Measurements from ENCODE around the gene ZNF566.
"Not testable (repeated sequence)": the region's sequence is repeated elsewhere in the genome, so short reads cannot be mapped to it uniquely, and the experiment has no call there.

Gene ZNF566

DNA sequence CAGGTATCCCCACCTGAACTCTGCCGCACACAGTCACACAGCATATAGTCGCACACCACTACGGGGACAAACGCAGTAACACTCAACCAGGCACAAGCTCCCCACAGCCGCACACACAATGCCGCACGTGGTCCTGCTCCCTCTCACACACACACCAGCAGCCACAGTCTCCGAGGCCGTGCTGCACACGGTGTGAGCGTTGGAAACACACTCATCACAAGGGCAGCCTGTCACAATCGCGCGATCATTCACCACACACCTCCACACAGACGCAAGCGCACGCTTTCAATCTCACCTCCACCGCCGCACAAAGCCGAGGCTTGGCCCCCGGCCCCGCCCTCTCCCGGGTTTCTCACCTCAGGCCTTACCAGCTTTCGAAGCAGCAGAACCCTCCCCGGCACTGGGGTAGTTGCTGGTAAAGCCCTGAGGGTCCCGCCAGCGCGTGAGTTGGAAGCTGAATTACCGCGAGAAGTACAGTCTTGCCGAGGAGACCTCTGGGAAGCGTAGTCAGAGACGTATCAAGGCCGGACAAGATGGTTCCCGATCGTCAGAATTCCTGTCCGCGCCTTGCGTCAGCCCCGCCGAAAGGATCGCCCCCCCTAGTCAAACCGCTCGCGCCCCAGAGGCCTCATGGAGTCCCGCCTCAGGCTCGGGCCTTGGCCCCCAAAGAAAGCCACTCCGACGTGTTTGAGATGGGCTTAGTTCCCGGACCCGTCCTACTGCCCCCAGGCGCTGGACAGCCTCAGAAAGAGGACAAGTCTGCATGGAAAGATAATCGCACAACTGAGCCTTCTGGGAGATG, at the start of gene ZNF566:
ZNF566 (minus strand) TSS at position 444 of the 802 bp plus-strand sequence. CDS start 13,004 bp downstream, outside the sequence.
- FAIRE-seq: peak; percentile 91

DNA sequence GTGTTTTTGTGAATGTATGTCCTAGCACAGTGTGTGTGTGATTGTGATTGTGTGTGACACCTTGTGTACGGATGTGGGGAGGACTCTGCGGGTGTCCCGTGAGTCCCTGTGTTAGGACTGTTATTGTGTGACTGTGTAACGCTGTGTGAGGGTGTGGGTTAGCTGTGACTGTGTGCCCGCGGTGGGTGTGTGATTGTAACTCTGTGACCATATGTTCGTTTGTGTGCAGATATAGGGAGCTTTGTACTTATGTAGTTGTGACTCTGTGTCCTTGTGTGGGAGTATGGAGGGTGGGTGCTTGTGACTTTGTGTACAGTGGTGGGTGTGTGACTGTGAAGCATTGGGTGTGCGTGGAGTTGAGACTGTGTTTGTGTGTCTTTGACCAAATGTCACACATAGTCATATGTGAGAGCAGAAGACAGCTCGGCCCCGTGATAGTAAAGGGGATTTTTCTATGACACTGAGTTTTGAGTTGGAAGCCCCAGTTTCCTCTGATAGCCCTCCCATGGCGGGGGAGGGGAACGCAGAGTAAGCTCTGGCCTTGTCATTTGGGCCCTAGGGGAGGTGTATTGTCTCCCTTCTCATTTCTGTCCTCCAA, 39.7 kb upstream of the ZNF566 start:
- FAIRE-seq: no peak

GRCh38 chr19:36528194-36528920, 39.0 kb upstream of the ZNF566 start, which contains the start of gene ZNF260:
ZNF260 (minus strand) TSS chr19:36528271; CDS start chr19:36515238, 13,033 bp downstream.
- peak; percentile 91 for FAIRE-seq

DNA sequence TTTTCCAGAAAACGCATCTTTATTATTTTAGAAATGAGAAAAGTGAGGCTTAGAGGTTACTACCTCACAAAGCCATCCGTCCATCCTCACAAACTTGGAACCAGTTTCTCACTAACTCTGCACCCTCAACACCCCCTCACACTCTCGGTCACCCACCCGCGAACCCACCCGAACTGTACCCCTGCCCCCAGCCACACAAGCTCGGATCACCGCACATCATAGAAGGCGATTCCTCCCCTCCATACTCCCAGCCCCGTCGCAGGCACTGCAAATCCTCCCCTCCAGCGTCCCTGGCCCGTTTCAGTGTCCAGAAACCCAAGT, 38.5 kb upstream of the ZNF566 start:
- FAIRE-seq: no peak

GRCh38 chr19:36527341-36527740, 38.0 kb upstream of the ZNF566 start:
- FAIRE-seq: no peak

GRCh38 chr19:36526581-36526980, 37.2 kb upstream of the ZNF566 start:
- FAIRE-seq: no peak

DNA sequence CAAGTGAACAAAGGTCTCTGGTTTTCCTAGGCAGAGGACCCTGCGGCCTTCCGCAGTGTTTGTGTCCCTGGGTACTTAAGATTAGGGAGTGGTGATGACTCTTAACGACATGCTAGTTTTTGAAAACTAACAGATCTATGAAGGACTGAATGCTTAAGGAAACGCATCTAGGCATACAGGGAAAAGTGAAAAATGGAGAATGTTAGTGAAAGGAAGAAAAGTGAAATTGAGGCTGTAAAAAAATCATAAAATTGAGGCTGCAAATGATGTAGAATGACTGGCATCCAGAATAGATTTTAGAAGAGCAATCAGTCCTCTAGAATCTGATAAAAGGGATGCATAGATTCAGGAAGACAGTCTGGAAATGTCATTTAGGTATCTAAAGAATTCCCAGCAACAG, 35.3 kb upstream of the ZNF566 start:
- FAIRE-seq: no peak

GRCh38 chr19:36514012-36514612, 24.8 kb upstream of the ZNF566 start:
- no peak for FAIRE-seq

- no peak for FAIRE-seq
Measured at GRCh38 chr19:36508325-36508724, 19.0 kb upstream of the ZNF566 start.

GRCh38 chr19:36501973-36502372, 12.6 kb upstream of the ZNF566 start:
- no peak for FAIRE-seq

DNA sequence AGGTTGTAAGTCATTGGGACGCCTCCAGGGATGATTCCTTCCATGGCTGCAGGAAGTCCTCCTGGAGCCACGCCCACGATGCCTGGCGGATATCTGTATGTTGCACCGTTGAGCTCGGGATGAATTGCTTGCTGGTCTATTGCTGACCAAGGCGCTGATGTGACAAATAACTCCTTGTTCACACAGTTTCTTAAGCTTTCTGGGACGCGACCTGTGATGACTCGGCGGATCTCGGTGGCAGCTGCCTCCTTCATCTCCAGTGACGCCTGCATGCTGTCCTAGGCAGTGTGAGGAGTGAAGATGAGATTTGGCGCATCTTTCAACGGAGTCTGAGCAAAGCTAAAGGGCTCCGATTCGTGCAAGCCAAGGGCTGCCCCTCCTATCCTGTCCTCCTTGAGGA, 7.6 kb upstream of the ZNF566 start:
- no peak for FAIRE-seq

- not testable (repeated sequence) for FAIRE-seq
Measured at GRCh38 chr19:36492689-36493453, 3.5 kb upstream of the ZNF566 start.

DNA sequence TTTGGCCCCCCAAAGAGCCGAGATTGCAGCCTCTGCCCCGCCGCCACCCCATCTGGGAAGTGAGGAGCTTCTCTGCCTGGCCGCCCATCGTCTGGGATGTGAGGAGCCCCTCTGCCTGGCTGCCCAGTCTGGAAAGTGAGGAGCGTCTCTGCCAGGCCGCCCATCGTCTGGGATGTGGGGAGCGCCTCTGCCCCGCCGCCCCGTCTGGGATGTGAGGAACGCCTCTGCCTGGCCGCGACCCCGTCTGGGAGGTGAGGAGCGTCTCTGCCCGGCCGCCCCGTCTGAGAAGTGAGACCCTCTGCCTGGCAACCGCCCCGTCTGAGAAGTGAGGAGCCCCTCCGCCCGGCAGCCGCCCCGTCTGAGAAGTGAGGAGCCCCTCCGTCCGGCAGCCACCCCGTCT, 1.5 kb upstream of the ZNF566 start:
- not testable (repeated sequence) for FAIRE-seq

- no peak for FAIRE-seq
Measured at GRCh38 chr19:36489920-36490415, 607 bp upstream of the ZNF566 start.

- FAIRE-seq: no peak
Measured at GRCh38 chr19:36488846-36489117, 579 bp downstream of the ZNF566 start.

DNA sequence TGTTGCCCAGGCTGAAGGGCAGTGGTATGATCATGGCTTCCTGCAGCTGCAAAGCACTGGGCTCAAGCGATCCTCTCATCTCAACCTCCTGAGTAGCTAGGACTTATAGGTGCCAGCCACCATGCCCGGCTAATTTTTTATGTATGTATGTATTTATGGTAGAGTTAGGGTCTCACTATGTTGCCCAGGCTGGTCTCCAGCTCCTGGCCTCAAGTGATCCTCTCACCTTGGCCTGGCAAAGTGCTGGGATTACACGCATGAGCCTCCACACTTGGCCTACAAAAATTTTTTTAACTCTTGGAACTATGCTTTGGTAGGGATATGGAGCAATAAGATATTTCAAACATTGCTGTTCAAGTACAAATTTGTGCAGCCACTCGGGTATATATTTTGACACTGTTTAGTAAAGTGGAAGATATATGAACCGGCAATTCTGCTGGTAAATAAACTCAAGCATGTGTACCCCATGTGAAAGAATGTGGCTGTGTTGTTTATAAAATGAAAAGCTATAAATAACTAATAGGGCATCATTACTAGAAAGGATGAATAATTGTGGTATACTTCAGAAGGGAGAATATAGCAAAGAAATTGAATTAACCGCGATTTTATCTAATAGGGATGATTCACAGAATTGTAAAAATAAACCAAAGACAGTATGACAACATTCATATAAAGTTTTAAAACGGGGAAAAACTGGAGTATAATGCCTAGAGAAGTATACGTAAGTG, 1.1 kb downstream of the ZNF566 start:
- no peak for FAIRE-seq

DNA sequence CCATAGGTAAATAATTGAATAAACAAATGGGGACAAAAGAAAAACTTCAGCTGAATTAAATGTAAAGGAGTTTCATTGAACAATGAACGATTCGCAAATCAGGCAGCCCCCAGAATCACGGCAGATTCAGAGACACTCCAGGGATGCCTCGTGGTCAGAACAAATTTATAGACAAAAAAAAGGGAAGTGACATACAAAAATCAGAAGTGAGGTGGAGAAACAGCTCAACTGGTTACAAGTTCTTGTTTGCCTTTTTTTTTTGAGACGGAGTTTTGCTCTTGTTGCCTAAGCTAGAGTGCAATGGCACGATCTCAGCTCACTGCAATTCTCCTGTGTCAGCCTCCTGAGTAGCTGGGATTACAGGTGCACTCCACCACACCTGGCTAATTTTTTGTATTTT, 5.7 kb downstream of the ZNF566 start:
- FAIRE-seq: no peak

DNA sequence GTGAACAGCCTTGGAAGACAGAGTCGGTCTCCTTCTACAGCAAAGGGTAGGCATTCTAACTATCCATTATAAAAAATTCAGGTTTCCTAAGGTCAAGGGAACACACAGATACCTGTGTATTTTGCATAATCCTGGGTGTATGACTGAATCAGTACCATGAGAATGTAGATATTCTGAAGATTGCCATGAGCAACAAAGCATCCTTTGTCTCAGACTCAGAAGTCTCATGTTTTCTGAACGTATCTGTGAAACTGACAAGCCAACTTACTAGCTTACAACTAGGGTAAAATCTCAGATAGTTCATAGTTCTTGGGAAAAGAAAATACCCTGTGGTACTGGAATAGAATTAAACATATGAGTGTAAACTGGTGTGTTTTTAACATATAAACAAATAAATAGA, 6.5 kb downstream of the ZNF566 start:
- FAIRE-seq: no peak

DNA sequence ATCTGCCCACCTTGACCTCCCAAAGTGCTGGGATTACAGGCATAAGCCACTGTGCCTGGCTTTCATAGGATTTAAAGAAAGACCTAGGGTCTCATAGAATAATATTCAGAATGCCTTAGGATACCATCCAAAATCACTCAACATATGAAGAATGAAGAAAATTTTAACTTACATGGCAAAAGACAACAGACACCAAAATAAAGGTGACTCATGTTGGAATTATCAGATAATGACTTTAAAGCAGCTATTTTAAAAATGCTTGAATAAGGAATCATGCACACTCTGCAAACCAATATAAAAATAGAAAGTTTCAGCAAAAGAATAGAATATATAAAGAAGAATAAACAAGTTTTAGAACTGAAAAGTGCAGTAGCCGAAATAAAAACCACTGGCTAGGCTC, 29.3 kb downstream of the ZNF566 start:
- no peak for FAIRE-seq

GRCh38 chr19:36456831-36457230, 32.5 kb downstream of the ZNF566 start:
- no peak for FAIRE-seq

DNA sequence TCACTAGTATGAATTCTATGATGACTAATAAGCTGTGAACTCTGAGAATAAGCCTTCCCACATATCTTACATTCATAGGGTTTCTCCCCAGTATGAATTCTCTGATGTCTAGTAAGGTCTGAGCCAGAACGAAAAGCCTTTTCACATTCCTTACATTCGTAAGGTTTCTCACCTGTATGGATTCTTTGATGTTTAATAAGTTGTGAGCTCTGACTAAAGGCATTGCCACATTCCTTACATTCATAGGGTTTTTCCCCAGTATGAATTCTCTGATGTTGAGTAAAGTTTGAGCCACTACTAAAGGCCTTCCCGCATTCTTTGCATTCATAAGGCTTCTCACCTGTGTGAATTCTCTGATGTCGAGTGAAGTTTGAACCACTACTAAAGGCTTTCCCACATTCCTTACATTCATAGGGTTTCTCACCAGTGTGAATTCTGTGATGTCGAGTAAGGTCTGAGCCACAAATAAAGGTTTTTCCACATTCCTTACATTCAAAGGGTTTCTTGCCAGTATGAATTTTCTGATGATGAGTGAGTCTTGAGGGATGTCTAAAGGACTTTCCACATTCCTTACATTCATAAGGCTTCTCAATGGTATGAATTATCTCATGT, 40.2 kb downstream of the ZNF566 start:
- no peak for FAIRE-seq

GRCh38 chr19:36441339-36441738, 48.0 kb downstream of the ZNF566 start:
- FAIRE-seq: no peak

All from G401.6 (cell line).